Endothelial cell of umbilical vein (primary cell): ENCODE measurements around the gene RNF157. TPM values are rescaled to one million over a fixed set of nuclear protein-coding genes. Genes with fewer than 3 reads are reported as not detected.

ENCODE experiments used
- BruUV-seq: library from RNA; stranded (reverse); fragments of 400-500 nt; replicated peaks from 2 replicates; lab custom pipeline; 2021; lab: Mats Ljungman, UMichigan
- CTCF ChIA-PET: fragments of 300-600, 350-600 bp; sonication (Branson Sonifier 250); formaldehyde crosslinking; loops from one replicate; lab custom pipeline; 2021; ENCODE audit warnings: antibody characterized with exemption, inconsistent platforms; lab: Charles Lee
- POLR2A ChIA-PET: fragments of 300-600, 350-600 bp; sonication (Branson Sonifier 250); formaldehyde crosslinking; loops from one replicate; lab custom pipeline; 2021; ENCODE audit warnings: antibody characterized with exemption, inconsistent platforms; lab: Charles Lee
- DNase-seq: peaks from one replicate; pipeline ENCODE4 v3.0.0-alpha.2; 2011; ENCODE audit warnings: low read depth, low spot score
- FAIRE-seq: peaks from 2 replicates; lab custom pipeline; 2011; peaks lifted over from hg19 to GRCh38; lab: Jason Lieb, UNC
- H2AFZ ChIP-seq: 2 replicates; pipeline ENCODE4 v1.6.0; 2012; ENCODE audit warnings: low read depth, low read length, control low read depth, inconsistent platforms
- H3K27ac ChIP-seq: 2 replicates; pipeline ENCODE4 v1.5.1; 2011; ENCODE audit warnings: low read depth, mild to moderate bottlenecking, control low read depth, low read length, moderate library complexity; ENCODE audit not compliant: insufficient read depth
- H3K27me3 ChIP-seq, 2 experiments: 2 replicates each; pipeline versions ENCODE4 v1.6.0 to v1.6.1; 2011; ENCODE audit warnings: low read length in 2 of 2, mixed read lengths in 1 of 2; ENCODE audit not compliant: control insufficient read depth in 2 of 2, insufficient read depth in 2 of 2
- H3K36me3 ChIP-seq, 2 experiments: 2 replicates in 1 of 2; 3 replicates in 1 of 2; pipeline ENCODE4 v1.5.1; 2011; ENCODE audit warnings: low read length in 2 of 2, mild to moderate bottlenecking in 1 of 2, moderate library complexity in 1 of 2; ENCODE audit not compliant: control insufficient read depth in 2 of 2, insufficient read depth in 2 of 2; ENCODE audit errors: extremely low read depth in 1 of 2
- H3K4me1 ChIP-seq: 3 replicates; pipeline ENCODE4 v1.5.1; 2011; ENCODE audit warnings: mild to moderate bottlenecking, low read length; ENCODE audit not compliant: control insufficient read depth, insufficient read depth; ENCODE audit errors: extremely low read depth
- H3K4me2 ChIP-seq: 2 replicates; pipeline ENCODE4 v1.6.1; 2011; ENCODE audit warnings: low read length, control low read depth, mixed read lengths; ENCODE audit not compliant: insufficient read depth
- H3K4me3 ChIP-seq, 3 experiments: fragments of 200-600 bp in 1 of 3; sonication (generic), shearing (Covaris generic) in 1 of 3; replicated peaks in 1 of 3; 2 replicates each; pipeline ENCODE4 v1.5.1; 2011 to 2016; ENCODE audit warnings: control low read depth in 3 of 3, low read length in 3 of 3, mild to moderate bottlenecking in 2 of 3, inconsistent platforms in 1 of 3, low read depth in 1 of 3, moderate library complexity in 1 of 3; ENCODE audit not compliant: insufficient read depth in 1 of 3
- H3K79me2 ChIP-seq: 2 replicates; pipeline ENCODE4 v1.6.0; 2012; ENCODE audit warnings: low read length, inconsistent platforms; ENCODE audit not compliant: control insufficient read depth, insufficient read depth
- H3K9ac ChIP-seq: replicated peaks from 2 replicates; pipeline ENCODE3; 2011; ENCODE audit warnings: low read length, control low read depth; ENCODE audit not compliant: insufficient read depth; ENCODE audit errors: extremely low read depth
- H3K9me1 ChIP-seq: replicated peaks from 3 replicates; pipeline ENCODE4 v1.6.0; 2011; ENCODE audit warnings: mild to moderate bottlenecking, low read length; ENCODE audit not compliant: control insufficient read depth, insufficient read depth; ENCODE audit errors: extremely low read depth
- H3K9me3 ChIP-seq: replicated peaks from 2 replicates; pipeline ENCODE4 v1.5.1; 2012; ENCODE audit warnings: low read length, inconsistent platforms; ENCODE audit not compliant: control insufficient read depth, insufficient read depth
- H4K20me1 ChIP-seq: replicated peaks from 2 replicates; pipeline ENCODE3; 2011; ENCODE audit warnings: mild to moderate bottlenecking, low read length; ENCODE audit not compliant: control insufficient read depth, insufficient read depth; ENCODE audit errors: extremely low read depth
- EZH2 ChIP-seq: IDR thresholded peaks from 2 replicates; pipeline ENCODE4 v1.6.1; 2012; ENCODE audit warnings: borderline replicate concordance, low read depth, mild to moderate bottlenecking, moderate library complexity, low read length, inconsistent platforms; ENCODE audit not compliant: severe bottlenecking
- FOS ChIP-seq: IDR thresholded peaks from 2 replicates; pipeline ENCODE4 v1.6.1; 2011; ENCODE audit warnings: mild to moderate bottlenecking, low read length, moderate library complexity, borderline replicate concordance; ENCODE audit not compliant: insufficient read depth
- GATA2 ChIP-seq: IDR thresholded peaks from 2 replicates; pipeline ENCODE4 v1.7.0; 2011; ENCODE audit warnings: low read depth, mild to moderate bottlenecking, moderate library complexity, mixed read lengths, low read length; ENCODE audit not compliant: insufficient read length, insufficient read depth
- JUN ChIP-seq: IDR thresholded peaks from 2 replicates; pipeline ENCODE4 v1.6.1; 2011; ENCODE audit warnings: borderline replicate concordance, low read depth; ENCODE audit not compliant: insufficient read length, insufficient read depth
- MAX ChIP-seq: IDR thresholded peaks from 2 replicates; pipeline ENCODE4 v1.6.1; 2011; ENCODE audit not compliant: insufficient read depth, insufficient read length
- MYC ChIP-seq: IDR thresholded peaks from one replicate; pipeline ENCODE4 v1.6.1; 2011; ENCODE audit warnings: mild to moderate bottlenecking, low read depth, low read length
- POLR2A ChIP-seq: IDR thresholded peaks from 2 replicates; pipeline ENCODE4 v1.6.1; 2012; ENCODE audit warnings: low read depth, mild to moderate bottlenecking, control low read depth, low read length
- POLR2AphosphoS5 ChIP-seq: IDR thresholded peaks from 2 replicates; pipeline ENCODE4 v1.6.1; 2012; ENCODE audit warnings: low read depth, mild to moderate bottlenecking, control low read depth, low read length, moderate library complexity; ENCODE audit not compliant: insufficient read depth
- dilution Hi-C: fragments of 300-500 bp; cut with MboI; formaldehyde crosslinking; loops from one replicate; pipeline ENCODE4 v1.15.0; 2019; ENCODE audit warnings: low sequenced_read_pairs; ENCODE audit not compliant: extremely low pct_ligation_motif_present
- intact Hi-C: fragments of 100-400 bp; cut with micrococcal nuclease; formaldehyde crosslinking; loops from one replicate; pipeline ENCODE4 v1.10.0; 2022
- polyA plus RNA-seq, 4 experiments: library from polyadenylated mRNA; depleted of rRNA in 3 of 4; stranded (reverse) in 3 of 4; unstranded in 1 of 4; fragments of >200 nt; gene quantifications; 2 replicates each; pipeline versions ENCODE4 v1.2.1 to v1.2.3, GENCODE V29; 2011 to 2012; ENCODE audit warnings: missing spikeins in 1 of 4
- total RNA-seq: library from RNA; stranded (reverse); gene quantifications from 2 replicates; pipeline ENCODE4 v1.2.3, GENCODE V29; 2021
- TF ChIP-seq, protein P1 (sequence below), 2 donors: IDR thresholded peaks; 1 replicate in 1 of 2; 2 replicates in 1 of 2; pipeline ENCODE4 v1.5.1; 2011; ENCODE audit warnings: low read length in 2 of 2, mild to moderate bottlenecking in 2 of 2, moderate library complexity in 2 of 2, control low read depth in 1 of 2, inconsistent platforms in 1 of 2, low read depth in 1 of 2; ENCODE audit not compliant: insufficient read depth in 1 of 2; ENCODE audit errors: extremely low read depth in 1 of 2

Gene RNF157
- total and polyA plus RNA-seq, 2 donors (not counting 3 experiments of a cell fraction or from before 2014, with no cell fraction given) = 0.07 to 0.86 TPM

GRCh38 chr17:76255801-76256429, 15.6 kb upstream of the RNF157 start:
- Histone ChIP-seq H3K4me3 (no peak overlapping the region), H3K36me3 (no peaks in the 10 kb centered on the region), H3K9ac (no peak overlapping the region), H3K27me3 (no peaks in the 10 kb centered on the region), H3K4me1 (peaks cover 13% of the 10 kb centered on the region), H3K9me3 (no peaks in the 10 kb centered on the region), H3K9me1 (no peaks in the 10 kb centered on the region), H2AFZ (no peak overlapping the region), H4K20me1 (no peaks in the 10 kb centered on the region), H3K27ac (no peak overlapping the region), H3K4me2 (no peak overlapping the region), H3K79me2 (no peaks in the 10 kb centered on the region)
- TF ChIP-seq FOS (no peak), MYC (no peak), POLR2AphosphoS5 (no peak), EZH2 (no peak), JUN (no peak), MAX (no peak), GATA2 (no peak), POLR2A (no peak)
- TF ChIP-seq, protein P1, sequence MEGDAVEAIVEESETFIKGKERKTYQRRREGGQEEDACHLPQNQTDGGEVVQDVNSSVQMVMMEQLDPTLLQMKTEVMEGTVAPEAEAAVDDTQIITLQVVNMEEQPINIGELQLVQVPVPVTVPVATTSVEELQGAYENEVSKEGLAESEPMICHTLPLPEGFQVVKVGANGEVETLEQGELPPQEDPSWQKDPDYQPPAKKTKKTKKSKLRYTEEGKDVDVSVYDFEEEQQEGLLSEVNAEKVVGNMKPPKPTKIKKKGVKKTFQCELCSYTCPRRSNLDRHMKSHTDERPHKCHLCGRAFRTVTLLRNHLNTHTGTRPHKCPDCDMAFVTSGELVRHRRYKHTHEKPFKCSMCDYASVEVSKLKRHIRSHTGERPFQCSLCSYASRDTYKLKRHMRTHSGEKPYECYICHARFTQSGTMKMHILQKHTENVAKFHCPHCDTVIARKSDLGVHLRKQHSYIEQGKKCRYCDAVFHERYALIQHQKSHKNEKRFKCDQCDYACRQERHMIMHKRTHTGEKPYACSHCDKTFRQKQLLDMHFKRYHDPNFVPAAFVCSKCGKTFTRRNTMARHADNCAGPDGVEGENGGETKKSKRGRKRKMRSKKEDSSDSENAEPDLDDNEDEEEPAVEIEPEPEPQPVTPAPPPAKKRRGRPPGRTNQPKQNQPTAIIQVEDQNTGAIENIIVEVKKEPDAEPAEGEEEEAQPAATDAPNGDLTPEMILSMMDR (IDR thresholded peaks at IDR 0.05; ENCODE audit: extremely low read depth in 1 of 2, insufficient read depth in 1 of 2, low read depth in 1 of 2, low read length in 2 of 2) = no peak
- POLR2A ChIA-PET = interaction anchor here (0.7 kb wide), 1 partner anchor 160 kb away, joined by 5 read pairs; no protein-coding TSS in a partner anchor
- intact Hi-C loops = no loop called here
- CTCF ChIA-PET = interaction anchor here (1.2 to 2.9 kb wide), 2 partner anchors 10 to 24 kb away, joined by 3 to 10 read pairs; no protein-coding TSS in a partner anchor
- DNase-seq = no peak
- FAIRE-seq = no peak
- no TSS peak for BruUV-seq
- dilution Hi-C loops = no loop called here
